Urothelium cell line (cell line): ENCODE results near the gene SLC66A1.

ENCODE experiments used
- DNase-seq: peaks from one replicate; pipeline ENCODE4 v3.0.0; 2011; ENCODE audit warnings: low spot score, mixed read lengths
- FAIRE-seq: peaks from 2 replicates; lab custom pipeline; 2011; peaks lifted over from hg19 to GRCh38; lab: Jason Lieb, UNC

The SLC66A1 gene

DNA sequence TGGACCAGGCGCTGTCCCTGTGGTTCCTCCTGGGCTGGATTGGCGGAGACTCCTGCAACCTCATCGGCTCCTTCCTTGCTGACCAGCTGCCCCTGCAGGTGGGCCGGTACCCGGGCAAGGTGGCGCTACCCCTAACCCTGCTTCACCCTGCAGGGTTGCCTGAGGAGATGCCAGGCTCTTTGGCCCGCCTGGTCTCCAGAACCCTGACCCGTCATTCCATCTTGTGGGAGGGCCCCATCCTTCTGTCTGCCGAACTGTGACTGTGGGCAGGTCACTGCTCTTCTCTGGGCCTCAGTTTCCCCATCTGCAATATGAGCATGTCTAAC, 12.5 kb downstream of the SLC66A1 start:
- FAIRE-seq, result no peak

DNA sequence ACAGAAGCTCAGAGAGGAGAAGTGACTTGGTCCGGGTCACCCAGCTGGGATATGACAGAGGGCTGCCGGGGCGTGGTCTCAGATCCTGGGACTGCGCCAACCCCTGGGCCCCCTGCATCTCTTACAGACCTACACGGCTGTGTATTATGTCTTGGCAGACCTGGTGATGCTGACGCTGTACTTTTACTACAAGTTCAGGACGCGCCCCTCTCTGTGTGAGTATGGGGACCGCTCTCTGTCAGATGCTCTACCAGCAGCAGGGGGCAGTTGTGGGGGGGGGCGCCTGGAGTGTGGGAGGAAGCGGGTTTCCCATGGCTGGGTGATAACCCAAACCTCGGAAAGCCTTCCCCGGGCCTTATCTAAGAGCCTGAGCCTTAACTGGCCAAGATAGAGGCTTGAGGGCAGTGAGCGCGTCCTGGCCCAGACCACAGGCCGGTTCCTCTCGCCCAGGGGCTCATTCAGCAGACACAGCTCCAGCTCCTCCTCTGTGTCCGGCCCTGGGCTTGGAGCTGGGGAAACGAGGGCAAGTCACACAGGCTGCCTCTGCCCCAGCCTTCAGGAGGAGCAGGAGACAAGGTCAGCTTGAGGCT, 13.3 kb downstream of the SLC66A1 start:
- no peak for FAIRE-seq
- no peak for DNase-seq

More for the DNA sequence above, 12.5 kb downstream of the SLC66A1 start:
- no peak for DNase-seq

DNA sequence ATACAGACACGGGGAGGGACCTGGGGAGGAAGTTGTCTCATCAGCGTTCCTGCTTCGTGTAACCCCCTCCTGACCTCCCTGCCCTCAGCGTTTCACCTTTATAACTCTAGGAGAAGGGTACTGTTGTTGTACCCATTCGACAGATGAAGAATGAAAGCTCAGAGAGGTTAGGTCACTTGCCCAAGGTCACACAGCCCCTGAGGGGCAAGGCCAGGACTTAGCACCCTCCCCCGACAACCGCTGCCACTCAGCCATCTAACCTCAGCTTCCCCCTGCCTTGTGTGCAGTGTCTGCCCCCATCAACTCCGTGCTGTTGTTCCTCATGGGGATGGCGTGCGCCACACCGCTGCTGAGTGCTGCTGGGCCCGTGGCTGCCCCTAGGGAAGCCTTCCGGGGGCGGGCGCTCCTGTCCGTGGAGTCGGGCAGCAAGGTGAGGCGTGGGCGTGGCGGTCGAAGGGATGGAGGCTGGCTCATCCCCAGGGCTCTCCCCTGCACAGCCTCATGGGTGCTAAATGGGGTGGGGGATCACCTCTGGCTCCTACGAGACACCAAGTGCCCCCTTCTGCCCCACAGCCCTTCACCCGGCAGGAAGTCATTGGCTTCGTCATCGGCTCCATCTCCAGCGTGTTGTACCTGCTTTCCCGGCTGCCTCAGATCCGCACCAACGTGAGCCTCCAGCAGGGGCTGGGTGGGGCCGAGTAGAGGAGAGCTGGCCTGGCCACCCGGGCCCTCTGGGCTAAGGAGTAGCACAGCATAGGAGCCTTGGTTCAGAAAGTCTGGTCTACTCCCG, 14.0 kb downstream of the SLC66A1 start:
- DNase-seq (no peak), FAIRE-seq (no peak)

DNA sequence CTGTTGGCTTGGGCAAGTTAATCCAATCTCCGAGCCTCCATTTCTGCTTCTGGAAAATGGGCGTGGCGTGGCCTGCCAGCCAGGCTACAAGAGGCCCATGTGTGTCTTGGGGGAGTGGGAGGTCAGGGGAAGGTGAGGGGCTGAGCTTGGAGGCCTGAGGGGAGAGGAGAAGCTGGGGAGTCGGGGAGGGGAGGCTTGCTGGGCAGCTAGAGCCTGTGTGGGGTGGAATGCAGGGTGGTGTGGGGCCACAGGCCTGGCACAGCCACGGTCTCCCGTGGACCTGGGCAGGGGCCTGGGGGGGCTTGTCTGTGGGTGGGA, 14.6 kb downstream of the SLC66A1 start:
- no peak for FAIRE-seq

DNA sequence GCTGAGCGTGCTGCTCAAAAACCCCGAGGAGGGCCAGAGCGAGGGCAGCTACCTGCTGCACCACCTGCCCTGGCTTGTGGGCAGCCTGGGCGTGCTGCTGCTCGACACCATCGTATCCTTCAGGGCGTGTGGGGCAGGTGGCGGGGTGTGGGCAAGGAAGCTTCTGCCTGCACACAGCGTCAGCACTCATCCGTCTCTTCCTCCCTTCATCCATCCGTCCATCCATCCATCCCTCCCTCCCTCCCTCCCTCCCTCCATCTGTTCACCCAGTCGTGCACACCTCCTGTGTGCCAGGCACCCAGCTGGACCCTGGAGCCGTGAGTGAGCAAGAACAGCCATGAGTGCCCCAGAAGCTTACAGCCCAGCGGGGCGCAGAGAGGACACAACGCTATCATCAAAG, 15.2 kb downstream of the SLC66A1 start:
- FAIRE-seq, result no peak
- no peak for DNase-seq

More for the DNA sequence above, 14.6 kb downstream of the SLC66A1 start:
- DNase-seq, result no peak

DNA sequence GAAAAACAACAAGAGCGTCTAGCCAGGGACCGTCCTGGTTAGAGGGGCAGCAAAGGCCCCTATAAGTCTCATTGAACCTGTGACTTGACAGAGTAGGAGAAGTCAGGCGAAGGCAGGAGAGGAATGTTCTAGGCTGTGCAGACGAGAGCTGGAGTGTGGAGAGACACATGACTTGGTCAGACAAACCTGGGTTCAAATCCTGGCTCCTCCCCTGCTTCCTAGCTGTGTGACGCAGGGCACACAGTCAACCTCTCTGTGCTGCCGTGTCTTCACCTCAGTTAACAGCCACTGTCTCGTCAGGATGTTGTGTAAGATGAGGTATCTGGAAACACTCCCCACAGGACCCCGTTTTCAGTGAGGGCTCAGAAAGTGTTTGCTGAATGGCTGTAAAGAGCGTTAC, 15.6 kb downstream of the SLC66A1 start:
- DNase-seq (no peak), FAIRE-seq (no peak)

DNA sequence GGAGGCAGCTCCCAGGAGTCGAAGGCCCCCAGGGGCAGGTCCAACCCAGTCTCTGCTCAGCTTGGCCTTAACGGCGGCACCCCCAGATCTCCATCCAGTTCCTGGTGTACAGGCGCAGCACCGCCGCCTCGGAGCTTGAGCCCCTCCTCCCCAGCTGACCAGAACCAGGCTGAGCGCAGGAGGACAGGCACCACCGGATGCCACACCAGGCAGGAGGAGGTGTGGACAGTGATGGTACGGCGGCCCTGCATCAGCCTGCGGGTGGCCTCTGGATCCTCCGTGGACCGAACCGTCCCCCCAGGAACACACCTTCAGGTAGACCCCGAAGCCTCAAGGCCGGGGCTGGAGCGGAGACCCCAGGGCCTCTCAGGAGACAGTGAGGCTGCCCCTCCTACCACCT, 16.4 kb downstream of the SLC66A1 start:
- FAIRE-seq (no peak), DNase-seq (no peak)

DNA sequence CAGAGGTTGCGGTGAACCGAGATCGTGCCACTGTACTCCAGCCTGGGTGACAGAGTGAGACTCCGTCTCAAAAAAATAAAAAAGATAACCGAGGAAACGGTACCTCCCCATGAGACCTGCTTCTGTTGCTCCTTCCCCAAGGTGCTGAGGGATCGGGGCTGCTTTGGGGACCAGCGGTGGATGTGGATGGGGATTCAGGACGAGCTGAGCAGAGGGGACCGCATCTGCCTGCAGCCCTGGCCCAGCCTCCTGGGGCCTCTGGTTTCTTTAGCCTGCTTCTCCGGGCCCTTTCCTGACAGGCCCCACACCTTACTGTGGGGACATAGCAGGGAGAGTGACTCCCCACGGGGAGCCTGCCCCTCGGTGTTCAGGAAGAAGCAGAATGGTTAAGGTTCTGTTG, 17.1 kb downstream of the SLC66A1 start:
- no peak for FAIRE-seq
- DNase-seq, result no peak

DNA sequence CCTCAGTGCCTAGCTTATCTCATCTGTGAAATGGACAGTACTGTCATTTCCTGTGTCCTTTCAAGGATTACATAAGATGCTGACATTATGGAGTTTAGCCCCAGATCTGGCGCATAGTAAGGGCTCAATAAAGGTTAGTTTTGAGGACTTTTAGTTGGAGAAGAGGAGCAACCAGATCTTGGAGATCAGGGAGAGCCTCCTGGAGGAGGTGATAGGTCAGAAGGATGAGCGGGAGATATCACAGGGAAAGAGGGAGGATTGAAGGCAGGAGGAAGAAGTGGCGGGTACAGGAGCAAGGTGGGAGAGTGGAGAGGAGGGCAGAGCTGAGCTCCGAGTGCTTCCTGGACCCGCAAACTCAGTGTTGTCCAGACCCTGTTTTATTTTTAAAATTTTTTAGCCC, 17.5 kb downstream of the SLC66A1 start:
- no peak for DNase-seq
- FAIRE-seq, result no peak

DNA sequence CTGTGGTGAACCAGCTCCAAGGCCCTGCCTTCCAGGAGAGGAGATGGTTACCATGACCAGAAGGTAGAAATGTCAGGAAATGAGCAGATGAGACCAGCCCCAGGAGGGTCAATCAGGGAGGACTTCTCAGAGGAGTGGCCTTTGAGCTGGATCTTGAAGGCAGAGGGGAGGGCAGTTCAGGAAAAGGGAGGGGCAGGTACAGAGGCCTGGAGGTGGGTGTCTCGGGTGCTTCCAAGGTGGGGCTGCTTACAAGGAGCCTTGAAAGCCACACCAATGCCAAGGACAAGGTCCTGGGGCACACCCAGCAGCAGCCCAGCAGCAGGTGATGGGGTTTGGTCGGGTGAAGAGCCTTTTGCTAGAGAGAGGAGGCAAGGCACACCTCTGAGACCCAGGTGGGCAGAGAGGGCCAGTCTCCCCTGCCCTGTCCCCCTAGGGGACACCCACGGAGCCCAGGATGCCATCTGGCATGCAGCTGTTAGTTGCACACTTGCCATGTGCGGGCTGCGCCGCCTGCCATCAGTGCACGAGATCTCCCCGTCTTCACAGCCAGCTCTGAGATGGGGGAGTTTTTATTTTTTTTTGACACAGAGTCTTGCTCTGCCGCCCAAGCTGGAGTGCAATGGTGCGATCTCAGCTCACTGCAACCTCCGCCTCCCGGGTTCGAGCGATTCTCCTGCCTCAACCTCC, 18.5 kb downstream of the SLC66A1 start:
- DNase-seq (no peak), FAIRE-seq (no peak)

DNA sequence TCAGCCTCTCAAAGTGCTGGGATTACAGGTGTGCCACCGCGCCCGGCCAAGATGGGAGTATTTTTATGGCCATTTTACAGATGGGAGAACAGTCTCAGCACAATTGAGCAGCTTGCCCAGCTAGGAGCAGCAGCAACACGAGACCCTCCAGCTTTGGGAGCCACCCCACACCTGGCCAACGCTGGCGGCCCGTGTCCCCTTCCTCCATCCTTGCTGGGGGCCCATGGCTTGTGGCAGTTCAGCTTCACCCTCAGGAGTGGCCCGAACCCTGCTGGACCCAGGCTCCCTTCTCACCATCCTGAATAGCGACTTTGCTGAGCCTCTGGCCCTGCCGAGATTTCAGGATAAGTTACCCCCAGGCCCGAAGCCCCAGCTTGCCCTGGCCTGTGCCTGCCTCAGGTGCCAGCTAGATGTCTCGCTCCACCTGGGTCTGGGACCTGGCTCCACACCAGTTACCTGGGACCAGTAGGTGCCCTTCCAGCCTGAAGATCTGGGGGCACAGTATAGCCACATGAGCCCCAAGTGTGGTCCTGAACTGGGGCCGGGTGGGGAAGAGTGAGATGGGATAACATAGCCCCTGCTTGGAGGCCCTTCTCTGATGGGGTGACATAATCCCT, 19.2 kb downstream of the SLC66A1 start:
- FAIRE-seq (no peak), DNase-seq (no peak)

DNA sequence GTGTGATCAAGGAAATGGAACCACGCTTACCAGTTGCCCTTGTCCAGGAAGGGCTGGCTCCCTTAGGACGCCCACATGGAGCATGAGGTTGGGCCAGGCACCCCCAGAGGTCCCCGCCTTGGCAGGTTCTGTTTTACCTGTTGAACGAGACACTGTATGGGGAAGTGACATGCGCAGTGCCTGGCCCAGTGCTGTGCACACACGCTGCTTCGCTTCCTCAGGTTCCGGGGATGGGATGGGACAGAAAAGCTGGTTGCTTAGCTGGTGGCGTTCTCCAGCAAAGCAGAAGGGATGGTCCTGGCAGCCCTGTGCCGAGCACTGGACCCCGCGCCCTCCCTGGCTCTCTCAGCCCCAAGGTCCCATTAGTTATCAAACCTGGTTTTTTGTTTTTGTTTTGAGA, 20.7 kb downstream of the SLC66A1 start:
- DNase-seq (no peak), FAIRE-seq (no peak)

DNA sequence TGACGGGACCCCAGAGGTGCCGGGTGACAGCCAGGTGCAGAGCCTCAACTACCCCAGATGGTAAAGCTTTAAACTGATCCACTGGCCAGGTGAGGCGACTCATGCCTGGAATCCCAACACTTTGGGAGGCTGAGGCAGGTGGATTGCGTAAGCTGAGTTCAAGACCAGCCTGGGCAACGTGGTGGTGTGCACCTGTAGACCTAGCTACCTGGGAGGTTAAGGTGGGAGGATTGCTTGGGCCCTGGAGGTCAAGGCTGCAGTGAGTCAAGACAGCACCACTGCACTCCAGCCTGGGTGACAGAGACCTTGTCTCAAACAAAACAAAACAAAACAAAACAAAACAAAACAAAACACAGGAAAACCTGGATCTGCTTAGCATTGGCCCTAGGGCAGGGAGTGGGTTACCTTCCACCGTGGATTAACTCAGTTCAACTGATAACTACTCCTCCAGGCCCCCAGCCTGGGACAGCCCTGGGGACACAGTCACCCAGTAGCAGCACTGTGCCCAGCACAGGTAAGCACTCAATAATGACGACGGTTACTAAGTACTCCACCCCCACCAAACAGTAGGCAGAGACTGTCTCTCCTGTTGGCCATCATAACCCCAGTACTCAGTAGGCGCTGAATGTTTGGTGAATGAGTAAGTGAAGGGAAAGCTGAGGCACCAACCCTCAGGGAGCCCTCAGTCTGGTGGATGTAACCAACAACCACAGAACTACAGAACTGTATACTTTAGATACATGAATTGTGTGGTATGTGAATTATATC, 21.6 kb downstream of the SLC66A1 start:
- FAIRE-seq (no peak), DNase-seq (no peak)

DNA sequence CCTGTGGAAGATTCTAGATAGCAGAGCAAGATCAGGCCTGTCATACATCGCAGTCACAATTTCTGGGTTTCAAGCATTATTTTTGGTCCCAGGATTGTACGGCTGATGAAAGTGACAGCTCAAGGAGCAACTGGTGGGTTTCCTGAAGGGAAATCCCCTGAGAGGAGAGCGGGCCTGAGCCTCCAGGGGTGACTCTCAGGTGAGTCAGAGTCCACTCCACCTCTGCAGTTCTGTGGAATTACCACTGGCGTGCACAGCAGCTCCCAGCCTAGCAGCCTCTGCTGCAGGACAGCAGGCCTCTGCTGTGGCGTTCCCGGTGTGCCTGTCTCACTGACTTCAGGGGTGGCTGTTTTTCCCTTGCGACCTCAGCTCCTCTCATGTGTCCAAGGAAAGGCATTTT, 24.4 kb downstream of the SLC66A1 start:
- DNase-seq (no peak), FAIRE-seq (no peak)

DNA sequence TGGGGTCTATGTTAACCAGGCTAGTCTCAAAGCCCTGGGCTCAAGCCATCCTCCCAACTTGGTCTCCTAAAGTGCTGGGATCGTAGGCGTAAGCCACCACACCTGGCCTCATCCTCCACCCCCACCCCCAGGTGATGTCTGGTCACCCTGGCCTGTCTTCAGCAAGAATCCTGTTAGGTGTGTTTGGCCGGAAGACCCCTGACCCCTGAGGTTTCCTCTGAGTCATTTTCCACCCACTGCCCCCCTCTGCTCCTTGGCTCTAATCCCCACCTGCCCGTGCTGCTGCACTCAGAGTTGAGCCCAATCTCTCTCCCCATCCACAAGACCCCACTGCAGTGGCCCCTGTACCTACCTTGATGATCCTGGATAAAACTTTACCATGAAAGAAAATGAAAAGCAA, 25.2 kb downstream of the SLC66A1 start:
- FAIRE-seq (no peak), DNase-seq (no peak)

DNA sequence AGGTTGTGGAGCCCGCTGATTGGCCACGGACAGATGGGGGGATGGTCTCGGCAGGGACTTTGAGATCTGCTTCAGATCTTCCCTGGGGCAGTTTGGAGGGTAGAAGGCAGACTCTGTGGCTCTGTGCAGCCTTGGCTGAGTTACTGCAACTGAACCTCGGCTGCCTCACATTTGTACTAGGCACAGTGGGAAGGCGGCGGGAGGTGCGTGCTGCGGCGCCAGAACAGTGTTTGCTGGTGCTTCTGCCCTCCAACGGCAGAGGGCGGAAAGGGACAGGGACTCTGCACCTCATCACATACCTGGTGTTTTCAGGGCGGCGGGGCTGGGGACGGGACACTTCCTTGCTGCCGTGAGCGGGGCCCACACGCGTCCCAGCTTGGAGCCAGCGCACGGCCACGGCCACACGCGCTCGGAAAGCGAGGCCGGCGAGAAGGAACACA, 26.2 kb downstream of the SLC66A1 start:
- DNase-seq (no peak), FAIRE-seq (no peak)

DNA sequence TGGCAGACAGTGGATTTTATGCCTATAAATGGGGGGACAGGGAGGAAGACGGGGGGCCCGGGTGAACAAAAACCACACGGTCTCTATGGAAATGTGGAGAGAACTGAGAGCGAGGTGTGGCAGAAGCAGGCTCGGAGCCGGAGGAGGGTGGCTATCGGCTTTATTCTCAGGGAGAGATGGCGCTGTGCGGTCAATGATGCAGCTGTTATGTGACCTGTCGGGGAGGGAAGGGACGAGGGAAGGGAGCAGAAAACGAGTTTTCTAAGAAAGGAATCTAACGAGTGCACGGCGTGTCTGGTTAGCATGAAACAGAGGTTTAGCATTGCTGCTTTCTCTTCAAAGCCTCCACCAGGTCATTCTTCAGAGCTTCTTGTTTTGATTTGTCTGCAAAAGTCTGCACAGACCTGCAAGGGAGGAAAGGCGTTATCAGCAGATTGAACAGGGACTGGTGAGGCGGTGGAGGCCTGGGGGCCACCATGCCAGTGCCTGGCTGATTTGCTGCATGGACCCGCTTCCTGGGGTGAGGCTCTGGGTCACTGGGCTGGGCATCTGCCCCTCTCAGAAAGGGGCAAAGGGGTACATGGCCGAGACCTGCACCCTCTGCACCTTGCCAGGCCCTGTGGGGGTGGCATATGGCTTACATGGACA, 27.2 kb downstream of the SLC66A1 start:
- DNase-seq (no peak), FAIRE-seq (no peak)

DNA sequence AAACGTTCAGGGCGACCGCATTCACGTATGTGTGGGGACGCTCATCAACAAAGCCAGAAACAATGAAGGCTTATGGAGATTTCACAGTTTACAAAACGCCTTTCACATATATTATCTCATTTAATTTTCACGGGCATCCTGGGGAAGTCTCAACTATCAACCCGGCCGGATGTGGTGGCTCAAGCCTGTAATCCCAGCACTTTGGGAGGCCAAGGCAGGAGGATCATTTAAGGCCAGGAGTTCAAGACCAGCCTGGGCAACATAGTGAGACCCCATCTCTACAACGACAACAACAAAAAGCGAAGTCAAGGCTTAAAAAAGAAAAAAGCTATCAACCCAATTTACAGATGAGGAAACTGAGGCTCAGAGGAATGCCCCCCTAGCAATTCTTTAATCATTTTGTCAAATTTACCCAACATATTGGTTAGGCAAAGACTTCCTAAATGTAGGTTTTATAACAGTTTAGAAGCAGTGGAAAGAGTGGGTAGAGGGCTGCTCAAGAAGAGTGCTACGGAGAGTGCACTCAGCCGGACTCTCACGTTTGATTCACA, 28.3 kb downstream of the SLC66A1 start:
- DNase-seq (no peak), FAIRE-seq (no peak)

DNA sequence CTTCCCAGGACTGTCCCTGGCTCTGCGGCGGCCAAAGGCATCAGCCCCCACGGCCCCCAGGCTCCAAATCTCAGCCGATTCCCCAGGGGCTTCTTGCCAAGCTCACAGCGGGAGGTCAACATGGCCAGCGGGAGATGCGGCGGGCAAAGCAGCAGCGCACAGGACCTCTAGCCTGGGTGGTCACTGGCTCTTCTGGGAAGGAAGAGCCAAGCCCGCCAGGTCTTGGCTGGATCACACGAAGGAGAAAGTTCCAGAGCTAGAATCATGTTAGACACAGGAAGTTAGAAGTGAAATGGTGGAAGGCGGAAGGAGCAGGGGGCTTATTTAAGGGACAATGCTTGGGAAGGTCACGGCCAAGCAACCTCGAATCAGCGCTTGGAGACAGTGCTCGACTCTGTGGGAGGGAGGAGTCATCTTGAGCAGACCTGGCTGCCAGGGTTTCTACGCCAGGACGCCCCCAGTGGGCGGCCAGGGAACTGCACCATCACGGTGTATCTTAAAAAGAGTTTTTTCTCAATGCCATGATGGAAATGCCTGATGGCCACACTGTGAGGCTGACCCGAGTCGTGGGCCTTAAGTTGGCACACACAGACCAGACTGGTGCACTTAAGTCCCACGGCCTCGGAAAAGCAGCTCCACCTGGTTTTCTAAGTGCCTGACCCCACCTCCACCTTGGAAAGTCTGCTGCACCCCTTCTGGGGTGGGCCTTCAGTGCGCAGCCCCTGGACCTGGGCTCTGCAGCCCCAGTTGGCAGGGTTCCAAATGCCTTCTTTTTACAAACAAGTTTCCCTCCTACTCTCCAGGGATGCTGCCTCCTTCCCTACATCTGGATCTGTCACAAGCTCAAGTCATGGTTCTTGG, 29.3 kb downstream of the SLC66A1 start:
- peak; percentile 85 for DNase-seq
- no peak for FAIRE-seq
